Measurements from ENCODE around the gene MAPKAPK3.
A peak's percentile ranks its signal among the peaks of the same experiment; 100 is the strongest.

MAPKAPK3 gene

GRCh38 chr3:50651920-50652529, 35.1 kb downstream of the MAPKAPK3 start:
- Histone ChIP-seq H3K27ac (ENCODE audit: low read depth, low read length) (no peak overlapping the region), H3K9me2 (replicated peaks; ENCODE audit: control insufficient read depth, low read length) (no peaks in the 10 kb centered on the region), H3K27me3 (ENCODE audit: control insufficient read depth, low read length) (no peaks in the 10 kb centered on the region), H3K4me2 (ENCODE audit: low read length) (no peak overlapping the region), H3K4me1 (ENCODE audit: control insufficient read depth, low read length) (no peaks in the 10 kb centered on the region), H3K79me2 (ENCODE audit: control insufficient read depth, low read length) (no peaks in the 10 kb centered on the region), H3K9me3 (ENCODE audit: control insufficient read depth, insufficient read depth, low read length) (no peaks in the 10 kb centered on the region), H3F3A (ENCODE audit: control insufficient read depth, insufficient read depth) (no peaks in the 10 kb centered on the region), H3K4me3 (ENCODE audit: low read length) (no peak overlapping the region), H3K36me3 (ENCODE audit: control insufficient read depth, low read length) (no peaks in the 10 kb centered on the region), H4K20me1 (ENCODE audit: control insufficient read depth, insufficient read depth, low read depth, low read length) (no peaks in the 10 kb centered on the region)
- TF ChIP-seq EZH2phosphoT487 (IDR thresholded peaks at IDR 0.05; ENCODE audit: borderline replicate concordance, low read length) (no peak), CTCF (IDR thresholded peaks at IDR 0.05; ENCODE audit: low read depth, low read length, poor library complexity, severe bottlenecking) (no peak)

- no peaks in the 10 kb centered on the region for H4K20me1 ChIP-seq (ENCODE audit: control insufficient read depth, insufficient read depth, low read depth, low read length)
- no peaks in the 10 kb centered on the region for H3K79me2 ChIP-seq (ENCODE audit: control insufficient read depth, low read length)
- H3K36me3 ChIP-seq (ENCODE audit: control insufficient read depth, low read length) = no peaks in the 10 kb centered on the region
- H3K4me3 ChIP-seq (ENCODE audit: low read length) = no peak overlapping the region
- no peaks in the 10 kb centered on the region for H3K27me3 ChIP-seq (ENCODE audit: control insufficient read depth, low read length)
- TF ChIP-seq EZH2phosphoT487 (IDR thresholded peaks at IDR 0.05; ENCODE audit: borderline replicate concordance, low read length) (no peak), CTCF (IDR thresholded peaks at IDR 0.05; ENCODE audit: low read depth, low read length, poor library complexity, severe bottlenecking) (peak; percentile 72)
- H3F3A ChIP-seq (ENCODE audit: control insufficient read depth, insufficient read depth) = no peaks in the 10 kb centered on the region
- H3K9me3 ChIP-seq (ENCODE audit: control insufficient read depth, insufficient read depth, low read length) = no peaks in the 10 kb centered on the region
- H3K27ac ChIP-seq (ENCODE audit: low read depth, low read length) = no peak overlapping the region
- no peak overlapping the region for H3K4me2 ChIP-seq (ENCODE audit: low read length)
- H3K9me2 ChIP-seq (replicated peaks; ENCODE audit: control insufficient read depth, low read length) = no peaks in the 10 kb centered on the region
- H3K4me1 ChIP-seq (ENCODE audit: control insufficient read depth, low read length) = no peaks in the 10 kb centered on the region
Observed at GRCh38 chr3:50652709-50653108, 35.8 kb downstream of the MAPKAPK3 start.

GRCh38 chr3:50653937-50654595, 37.1 kb downstream of the MAPKAPK3 start:
- Histone ChIP-seq H3K4me1 (ENCODE audit: control insufficient read depth, low read length) (no peaks in the 10 kb centered on the region), H3K4me3 (ENCODE audit: low read length) (no peak overlapping the region), H3K79me2 (ENCODE audit: control insufficient read depth, low read length) (no peaks in the 10 kb centered on the region), H3K4me2 (ENCODE audit: low read length) (no peak overlapping the region), H3K27me3 (ENCODE audit: control insufficient read depth, low read length) (no peaks in the 10 kb centered on the region), H3K9me3 (ENCODE audit: control insufficient read depth, insufficient read depth, low read length) (no peaks in the 10 kb centered on the region), H3K36me3 (ENCODE audit: control insufficient read depth, low read length) (no peaks in the 10 kb centered on the region), H3F3A (ENCODE audit: control insufficient read depth, insufficient read depth) (no peaks in the 10 kb centered on the region), H4K20me1 (ENCODE audit: control insufficient read depth, insufficient read depth, low read depth, low read length) (no peaks in the 10 kb centered on the region), H3K27ac (ENCODE audit: low read depth, low read length) (no peak overlapping the region), H3K9me2 (replicated peaks; ENCODE audit: control insufficient read depth, low read length) (no peaks in the 10 kb centered on the region)
- TF ChIP-seq CTCF (IDR thresholded peaks at IDR 0.05; ENCODE audit: low read depth, low read length, poor library complexity, severe bottlenecking) (no peak), EZH2phosphoT487 (IDR thresholded peaks at IDR 0.05; ENCODE audit: borderline replicate concordance, low read length) (no peak)

Measured in DOHH2 (cell line).